Activated gamma-delta T cell treated with Interleukin-2 at 50 U/mL for 16 hours (primary cell): ENCODE data around the gene FOXK1.

Experiments
- DNase-seq: peaks from one replicate; pipeline ENCODE4 v3.0.0-alpha.2; 2020

The FOXK1 gene

DNA sequence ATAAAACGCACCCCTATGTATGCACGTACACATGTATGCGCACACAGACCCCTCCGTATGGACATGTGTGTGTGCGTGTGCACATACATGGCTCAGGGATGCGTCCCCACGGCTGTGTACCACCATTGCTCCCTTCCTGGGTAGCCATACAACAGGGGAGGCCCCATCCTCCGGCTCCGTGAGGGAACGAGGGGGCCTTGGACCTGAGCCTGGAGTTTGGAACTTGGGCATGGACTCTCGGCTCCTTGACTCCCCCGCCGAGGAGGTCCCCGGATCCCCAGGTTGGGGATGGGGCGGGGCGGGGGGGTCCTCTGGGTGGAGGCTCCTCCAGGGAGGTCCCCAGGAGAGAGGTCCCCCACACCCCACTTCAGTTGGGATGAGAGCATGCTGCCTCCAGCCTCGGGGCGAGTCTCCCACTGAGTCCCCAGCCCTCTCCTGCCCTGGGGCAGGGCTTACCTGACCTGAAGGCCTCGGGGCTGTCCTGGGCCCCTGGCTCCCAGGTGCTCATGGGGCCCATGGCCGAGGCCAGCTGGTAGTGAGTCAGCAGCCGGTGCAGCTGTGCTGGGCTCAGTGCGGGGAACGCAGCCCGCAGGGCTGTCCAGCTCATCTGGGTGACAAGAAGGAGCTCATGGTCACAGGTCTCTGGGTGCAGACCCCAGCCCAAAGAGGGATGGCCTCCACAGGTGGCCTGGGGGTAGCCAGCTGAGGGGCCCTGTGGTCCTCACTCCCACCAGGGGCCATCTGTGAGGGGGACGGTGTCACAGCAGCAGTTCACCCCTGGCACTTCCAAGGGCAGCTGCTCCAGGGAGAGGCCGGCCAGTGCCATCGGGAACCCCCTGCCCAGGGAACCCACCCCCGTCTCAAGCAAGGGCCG is 123.3 kb downstream of the FOXK1 start:
- DNase-seq = no peak

DNA sequence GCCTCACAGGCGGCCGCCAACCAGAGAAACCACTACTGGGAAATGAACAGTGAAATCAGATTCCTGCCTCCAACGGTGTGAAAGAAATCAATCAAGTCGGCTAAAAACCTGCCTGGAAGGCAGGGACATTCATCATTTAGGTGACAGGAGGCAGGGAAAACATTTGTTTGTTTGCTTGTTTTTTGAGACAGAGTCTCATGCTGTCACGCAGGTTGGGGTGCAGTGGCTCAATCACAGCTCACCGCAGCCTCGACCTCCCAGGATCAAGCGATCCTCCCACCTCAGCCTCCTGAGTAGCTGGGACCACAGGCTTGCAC is 123.8 kb downstream of the FOXK1 start:
- DNase-seq = no peak

- no peak for DNase-seq
These were observed 125.0 kb downstream of the FOXK1 start for GRCh38 chr7:4806983-4807597.

DNA sequence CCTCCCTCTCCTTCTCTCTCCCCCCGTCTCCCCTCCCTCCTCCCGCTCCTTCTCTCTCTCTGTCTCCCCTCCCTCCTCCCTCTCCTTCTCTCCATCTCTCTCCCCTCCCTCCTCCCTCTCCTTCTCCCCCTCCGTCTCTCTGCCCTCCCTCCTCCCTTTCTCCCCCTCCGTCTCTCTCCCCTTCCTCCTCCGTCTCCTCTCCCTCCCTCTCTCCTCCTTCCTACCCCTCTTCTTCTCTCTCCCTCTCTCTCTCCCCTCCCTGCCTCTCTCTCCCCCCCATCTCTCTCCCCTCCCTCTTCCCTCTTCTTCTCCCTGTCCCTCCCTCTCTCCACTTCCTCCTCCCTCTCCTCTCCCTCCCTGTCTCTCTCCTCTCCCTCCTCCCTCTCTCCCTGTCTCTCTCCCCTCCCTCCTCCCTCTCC is 125.5 kb downstream of the FOXK1 start:
- DNase-seq = no peak

GRCh38 chr7:4808026-4808425 is 125.9 kb downstream of the FOXK1 start:
- no peak for DNase-seq

GRCh38 chr7:4808565-4808964 is 126.5 kb downstream of the FOXK1 start:
- DNase-seq = no peak

DNA sequence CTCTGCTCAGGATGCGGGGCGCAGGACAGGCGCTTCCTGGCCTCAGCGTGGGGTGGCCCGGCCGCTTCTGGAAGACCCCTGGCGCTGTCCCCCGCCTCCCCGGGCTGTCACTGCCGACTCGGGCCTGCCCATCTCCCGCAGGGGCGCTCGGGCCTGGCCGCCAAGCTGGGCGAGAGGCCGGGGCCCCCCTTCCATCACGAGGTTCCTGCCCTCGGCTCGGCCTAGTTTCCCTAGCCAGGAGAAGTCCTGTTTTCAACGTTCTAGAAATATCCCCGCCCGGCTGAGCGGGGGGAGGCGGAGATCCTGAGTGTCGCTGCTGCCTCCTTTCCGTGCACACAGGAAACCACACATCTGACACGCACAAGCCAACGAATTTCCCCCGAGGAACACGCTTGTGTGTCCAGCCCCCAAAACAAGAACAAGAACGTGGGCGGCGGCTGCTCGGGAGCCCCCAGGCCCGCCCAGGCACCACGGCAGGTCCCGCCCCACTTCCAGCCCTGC is 127.0 kb downstream of the FOXK1 start:
- no peak for DNase-seq

DNA sequence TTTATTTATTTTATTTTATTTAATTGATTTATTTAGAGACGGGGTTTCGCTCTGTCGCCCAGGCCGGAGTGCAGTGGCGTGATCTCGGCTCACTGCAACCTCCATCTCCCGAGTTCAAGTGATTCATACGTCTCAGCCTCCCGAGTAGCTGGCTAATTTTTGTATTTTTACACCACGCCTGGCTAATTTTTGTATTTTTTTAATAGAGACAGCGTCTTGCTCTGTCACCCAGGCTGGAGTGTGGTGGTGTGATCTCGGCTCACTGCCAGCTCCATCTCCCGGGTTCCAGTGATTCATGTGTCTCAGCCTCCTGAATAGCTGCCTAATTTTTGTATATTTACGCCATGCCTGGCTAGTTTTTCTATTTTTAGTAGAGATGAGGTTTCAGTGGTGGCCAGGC is 127.6 kb downstream of the FOXK1 start:
- DNase-seq = no peak

DNA sequence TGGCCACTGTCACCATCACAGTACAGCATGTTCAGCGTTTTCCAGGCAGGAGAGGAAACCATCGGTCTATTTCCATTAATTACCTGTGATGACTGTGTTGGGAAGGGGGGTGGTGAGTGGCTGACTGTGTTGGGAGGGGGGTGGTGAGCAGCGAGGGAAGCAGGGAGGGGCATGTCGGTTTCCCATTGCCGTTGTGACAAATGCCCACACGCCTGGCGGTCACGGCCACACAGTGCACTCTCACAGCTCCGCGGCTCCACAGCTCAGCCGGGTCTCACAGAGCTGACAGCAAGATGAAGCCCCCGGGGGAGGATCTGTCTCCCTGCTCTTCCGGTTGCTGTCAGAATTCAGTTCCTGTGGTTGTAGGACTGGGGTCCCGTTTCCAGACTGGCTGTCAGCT is 132.3 kb downstream of the FOXK1 start:
- no peak for DNase-seq

GRCh38 chr7:4815121-4815520 is 133.0 kb downstream of the FOXK1 start:
- no peak for DNase-seq

- no peak for DNase-seq
These were observed 133.7 kb downstream of the FOXK1 start for GRCh38 chr7:4815609-4816418.

DNA sequence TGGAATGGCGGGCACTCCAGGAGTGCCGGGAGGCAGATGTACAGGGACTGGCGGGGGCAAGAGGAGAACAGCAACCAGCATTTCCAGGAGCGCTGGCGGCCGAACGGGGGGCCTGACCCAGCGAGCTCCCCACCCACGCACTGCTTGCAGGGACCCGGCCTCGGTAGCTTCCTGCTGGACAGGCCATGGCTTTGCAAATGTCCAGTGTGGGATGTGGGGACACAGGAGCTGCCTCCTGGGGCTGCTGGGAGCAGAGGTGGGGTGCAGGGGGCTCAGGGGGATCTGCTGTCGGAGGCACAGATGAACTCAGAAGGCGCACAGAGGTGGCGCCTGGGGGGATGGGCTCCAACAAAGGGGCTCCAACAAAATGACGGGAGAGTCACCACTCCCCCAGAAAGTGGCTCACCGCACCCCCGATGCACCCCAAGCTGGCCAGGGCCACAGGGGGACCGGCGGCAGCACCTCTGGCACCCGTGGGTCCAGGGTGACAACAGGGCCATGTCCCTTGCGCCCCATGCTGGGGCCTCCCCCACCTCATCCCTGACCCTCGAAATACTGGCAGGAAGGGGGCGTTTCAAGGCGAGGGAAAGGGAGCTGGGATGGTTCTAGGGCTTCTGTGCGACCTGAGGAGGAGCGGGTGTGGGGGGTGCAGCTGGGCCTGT is 134.5 kb downstream of the FOXK1 start:
- DNase-seq = no peak

GRCh38 chr7:4817178-4817901 is 135.2 kb downstream of the FOXK1 start:
- DNase-seq = no peak

DNA sequence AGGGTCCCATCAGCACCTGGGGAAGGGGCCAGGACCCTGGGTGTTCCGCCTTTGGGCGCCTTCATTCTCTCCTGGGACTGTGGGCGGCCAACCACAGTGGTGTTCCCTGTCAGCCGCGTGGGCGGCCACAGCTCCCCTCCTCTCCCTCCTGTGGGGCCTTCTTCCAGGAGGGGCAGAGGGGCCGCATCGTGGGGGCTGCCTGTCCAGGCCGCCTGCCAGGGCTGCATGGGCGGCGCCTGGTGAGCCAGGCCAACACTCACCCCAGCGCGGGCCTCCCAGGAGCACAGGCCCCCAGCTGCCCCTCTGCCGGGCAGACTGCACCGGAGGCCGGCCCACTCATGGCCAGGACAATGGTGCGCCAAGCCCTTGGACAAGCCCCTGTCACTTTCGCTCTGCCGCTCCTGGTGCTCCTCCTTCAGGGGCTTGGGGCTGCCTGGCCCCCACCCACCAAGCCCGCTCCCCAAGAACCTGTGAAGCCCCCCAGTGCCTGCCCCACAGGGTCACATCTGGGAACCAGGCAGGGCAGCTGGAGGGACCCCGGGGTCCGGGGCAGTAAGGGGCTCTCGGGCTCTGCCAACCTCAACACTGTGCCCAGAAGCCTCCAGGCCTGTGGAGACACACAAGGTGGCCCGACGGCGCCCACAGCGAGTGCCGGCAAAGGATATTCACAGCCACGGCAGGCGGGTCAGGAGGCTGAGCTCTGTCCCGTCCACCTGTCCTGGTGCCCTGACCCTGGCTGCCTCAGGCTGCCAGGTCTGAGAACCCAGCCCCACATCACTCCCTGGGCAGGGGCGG is 136.1 kb downstream of the FOXK1 start:
- no peak for DNase-seq

GRCh38 chr7:4819560-4820404 is 137.7 kb downstream of the FOXK1 start:
- no peak for DNase-seq

- DNase-seq = no peak
These were observed 138.4 kb downstream of the FOXK1 start for GRCh38 chr7:4820405-4820966.
